NCI-H774 (cell line): ENCODE data around the gene SMYD3.

Experiments used
- DNase-seq: peaks from one replicate; lab custom pipeline; 2025; lab: John Stamatoyannopoulos, UW

SMYD3 gene

GRCh38 chr1:246306415-246307037 is 200.6 kb downstream of the SMYD3 start:
- no peak for DNase-seq

GRCh38 chr1:246304484-246305259 is 202.4 kb downstream of the SMYD3 start:
- no peak for DNase-seq

GRCh38 chr1:246302711-246303317 is 204.3 kb downstream of the SMYD3 start:
- DNase-seq: no peak

- DNase-seq: no peak
Observed at GRCh38 chr1:246302251-246302625, 204.8 kb downstream of the SMYD3 start.

GRCh38 chr1:246301553-246302250 is 205.4 kb downstream of the SMYD3 start:
- DNase-seq: no peak

GRCh38 chr1:246300626-246301549 is 206.2 kb downstream of the SMYD3 start:
- DNase-seq: no peak

DNA sequence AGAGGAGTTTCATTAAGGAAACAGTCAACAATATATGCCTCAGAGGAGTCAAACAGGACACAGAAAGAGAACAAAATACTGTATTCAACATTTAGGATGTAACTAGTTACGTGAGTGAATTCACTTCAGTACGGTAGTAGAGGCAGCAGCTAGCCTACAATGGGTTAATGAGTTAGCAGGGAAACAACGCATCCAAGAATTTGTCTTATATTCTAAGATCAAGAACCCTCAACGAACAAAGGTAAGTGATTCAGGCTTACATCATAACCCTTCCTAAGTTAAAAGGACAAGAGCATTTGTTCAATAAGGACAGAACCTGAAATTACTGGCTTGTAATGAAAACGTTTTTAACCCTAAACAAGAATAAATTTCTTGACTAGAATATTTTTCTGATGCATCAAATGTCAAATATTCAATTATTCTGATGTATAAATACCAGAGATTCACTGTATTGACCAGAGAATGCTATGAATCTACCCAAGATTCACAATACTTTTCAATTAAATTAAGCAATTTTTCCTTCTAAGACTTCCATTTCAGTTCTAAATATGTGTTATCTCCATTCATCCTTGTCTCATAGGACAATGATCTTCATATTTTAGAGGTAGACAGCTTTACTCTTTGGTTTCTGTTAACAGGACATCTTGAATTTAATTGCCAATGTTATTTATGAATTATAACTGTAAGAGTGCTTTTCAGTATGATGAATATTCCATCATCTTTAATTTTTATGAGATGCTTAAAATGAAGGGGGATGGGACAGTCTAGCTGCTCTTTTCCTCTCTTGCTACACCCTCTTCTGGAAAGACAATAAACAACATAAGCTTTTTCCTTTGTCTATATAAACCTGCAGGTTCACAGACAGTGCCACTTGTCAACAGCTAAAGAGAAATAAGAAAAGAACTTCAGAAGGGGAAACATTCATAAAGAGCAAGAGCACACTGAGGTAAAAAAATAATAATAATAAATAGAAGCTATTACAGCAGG is 209.5 kb downstream of the SMYD3 start:
- no peak for DNase-seq

- DNase-seq: no peak
Observed at GRCh38 chr1:246295968-246296367, 211.1 kb downstream of the SMYD3 start.

DNA sequence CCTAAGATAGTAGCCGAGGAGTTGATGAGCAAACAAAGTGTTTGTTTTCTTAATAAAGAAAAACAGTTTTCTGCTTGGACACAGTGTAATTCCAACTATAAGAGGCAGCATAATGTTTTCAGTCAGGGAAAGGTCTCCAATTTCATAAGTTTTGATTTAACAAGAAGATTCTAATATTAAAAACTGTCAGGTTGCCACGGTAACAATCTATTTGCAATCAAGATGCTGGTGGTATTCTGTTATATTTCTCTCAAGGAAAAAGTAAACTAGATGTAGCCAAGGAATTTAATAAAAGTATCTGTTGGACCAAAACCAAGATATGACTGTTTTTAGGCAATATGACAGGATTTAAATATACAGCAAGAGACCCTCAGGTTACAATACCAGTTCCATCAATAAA is 211.7 kb downstream of the SMYD3 start:
- no peak for DNase-seq

GRCh38 chr1:246294263-246294662 is 212.8 kb downstream of the SMYD3 start:
- no peak for DNase-seq

DNA sequence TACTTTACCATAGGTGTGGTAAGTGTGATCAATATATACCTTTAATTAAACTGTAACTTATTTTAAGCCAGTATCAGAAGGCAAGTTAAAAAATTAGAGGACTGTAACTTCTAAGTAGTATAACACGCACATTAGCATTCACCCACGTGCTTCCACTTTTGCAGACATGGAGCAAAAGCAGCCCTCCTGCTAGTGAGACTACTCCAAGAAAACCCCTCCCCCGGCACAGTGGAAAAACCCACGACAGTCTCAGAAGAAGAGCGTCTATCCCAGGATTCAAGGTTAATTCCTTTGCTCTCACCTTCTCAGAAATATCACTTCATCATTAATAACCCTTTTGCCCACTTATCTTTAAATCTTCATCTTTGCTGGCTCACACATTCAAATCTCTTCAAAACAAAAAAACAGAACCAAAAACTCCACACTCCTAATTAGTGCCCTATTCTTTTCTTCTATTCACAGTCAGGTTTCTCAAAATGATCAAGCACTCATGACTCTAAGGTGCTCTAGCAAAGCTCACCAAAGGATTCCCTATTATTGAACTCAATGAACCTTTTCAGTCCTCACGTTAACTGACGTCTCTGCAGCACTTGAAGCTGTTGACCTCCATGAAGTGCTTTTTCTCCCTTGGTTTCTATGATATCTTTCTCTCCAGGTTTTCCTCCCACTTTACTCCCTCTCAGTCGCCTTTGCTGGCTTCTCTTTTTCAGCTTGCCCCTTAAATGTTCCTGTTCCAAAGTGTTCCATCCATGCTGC is 213.5 kb downstream of the SMYD3 start:
- no peak for DNase-seq

DNA sequence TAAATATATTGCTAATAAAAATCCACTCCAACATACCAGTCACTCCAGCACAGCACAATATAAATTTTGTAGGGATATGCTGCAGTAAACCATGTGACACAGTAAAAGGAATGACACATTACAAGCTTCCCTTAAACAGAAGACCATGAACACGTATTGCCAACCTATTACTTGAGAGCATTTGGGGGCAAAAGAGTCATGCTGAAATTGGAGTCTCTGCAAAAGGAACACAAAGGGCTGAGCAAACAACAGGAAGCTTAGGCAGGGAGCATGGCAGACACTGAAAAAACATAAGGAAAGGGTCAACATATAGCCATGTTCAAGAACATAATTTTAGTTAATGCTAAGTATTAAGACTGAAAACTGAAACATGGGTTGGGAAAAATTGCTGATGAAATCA is 214.5 kb downstream of the SMYD3 start:
- no peak for DNase-seq

DNA sequence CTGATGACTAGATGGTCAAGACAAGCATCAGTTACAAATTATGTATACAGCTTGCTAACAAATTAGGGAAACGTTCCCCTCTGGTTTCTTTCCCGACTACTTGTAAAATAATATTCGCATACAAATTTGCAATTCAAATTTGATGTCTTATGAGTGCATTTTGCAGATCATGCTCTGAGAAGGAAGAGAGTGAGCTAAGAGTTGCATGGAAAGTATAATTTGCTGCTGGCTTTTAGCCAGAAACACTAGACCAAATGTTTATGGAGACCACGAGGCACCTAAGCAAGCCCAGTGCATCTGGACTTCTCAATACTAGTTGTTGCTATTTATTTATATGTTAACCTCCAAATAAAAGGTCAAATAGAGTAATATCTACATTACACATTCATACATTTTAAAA is 216.0 kb downstream of the SMYD3 start:
- peak; percentile 25 for DNase-seq

DNA sequence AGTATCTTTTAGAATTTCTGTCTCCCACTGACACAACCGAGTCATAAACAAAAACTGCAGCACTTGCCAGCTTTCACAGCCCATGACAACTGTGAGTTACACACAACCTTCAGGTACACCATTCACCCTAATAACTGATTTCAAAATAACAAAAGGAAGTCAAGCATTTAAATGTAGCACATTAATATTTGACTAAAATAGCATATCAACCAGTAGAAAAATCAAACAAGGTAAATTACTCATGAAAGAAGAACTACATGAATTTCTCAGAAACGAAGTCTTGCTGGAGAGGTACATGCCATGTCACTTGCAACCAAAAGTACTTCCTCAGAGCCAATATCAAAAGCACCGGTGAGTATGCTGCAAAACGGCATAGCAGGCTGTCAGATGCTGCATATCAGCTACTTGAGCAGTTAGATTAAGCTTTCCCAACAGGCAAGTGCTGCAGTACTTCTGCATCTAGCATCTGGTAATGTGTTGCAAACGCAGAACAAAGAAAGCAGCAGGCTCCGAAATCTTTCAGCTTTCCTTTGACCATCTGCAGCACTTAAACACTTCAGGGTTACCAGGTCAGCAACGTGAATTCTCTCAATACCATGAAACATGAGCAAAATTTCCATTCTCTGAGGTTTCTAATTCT is 223.2 kb downstream of the SMYD3 start:
- no peak for DNase-seq

DNA sequence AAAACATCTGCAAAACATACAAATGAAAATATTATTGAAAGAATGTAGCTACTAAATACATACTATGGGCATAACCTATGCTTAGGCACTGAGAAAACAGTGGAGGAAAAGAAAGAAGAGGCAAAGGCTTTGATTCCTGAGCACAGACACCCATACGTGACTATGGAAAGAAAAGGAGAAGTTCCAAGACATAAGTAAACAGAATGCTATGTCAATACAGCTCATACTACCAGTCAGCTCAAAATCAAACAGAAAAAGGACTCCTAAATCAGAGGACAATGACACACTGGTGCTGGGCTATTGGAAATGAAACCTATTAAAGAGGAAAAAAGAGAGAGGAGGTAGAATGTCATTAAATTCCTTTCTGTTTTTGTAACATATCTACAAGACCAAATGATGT is 225.4 kb downstream of the SMYD3 start:
- DNase-seq: peak; percentile 43

DNA sequence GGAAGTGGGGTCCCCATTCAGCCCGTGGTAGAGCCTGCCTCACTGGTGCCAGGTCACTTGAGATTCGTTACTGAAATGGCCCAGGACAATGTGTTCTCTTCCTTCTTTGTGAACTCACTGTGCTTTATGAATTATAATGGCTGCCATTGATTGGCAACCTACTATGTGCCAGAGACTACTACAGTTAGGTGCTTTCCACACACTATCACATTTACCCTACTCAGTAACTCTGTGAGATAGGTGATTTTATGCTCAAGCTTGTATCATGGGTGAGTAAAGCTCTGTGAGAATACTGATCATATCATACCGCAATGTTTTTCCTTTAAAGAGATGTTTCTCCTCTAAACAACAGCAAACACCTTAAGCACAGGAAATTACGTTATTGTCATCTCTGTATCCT is 225.9 kb downstream of the SMYD3 start:
- no peak for DNase-seq

DNA sequence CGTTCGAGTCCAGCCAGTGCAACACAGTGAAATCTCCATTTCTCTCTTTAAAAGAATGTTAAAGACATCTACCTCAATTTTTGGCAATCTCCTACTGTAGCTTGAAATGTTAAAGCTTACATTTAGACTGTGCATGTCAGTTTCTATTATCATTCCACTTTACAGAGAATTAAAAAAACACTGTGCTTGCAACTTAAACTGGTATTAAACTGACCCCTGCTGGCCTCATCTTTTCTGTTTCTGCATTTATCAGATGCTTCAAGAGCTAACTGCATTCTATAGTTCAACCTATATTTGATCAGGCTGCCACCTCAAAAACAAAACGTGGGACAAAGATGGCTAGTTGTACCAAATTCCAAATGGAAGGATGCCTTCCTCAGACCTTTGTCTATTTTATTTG is 226.5 kb downstream of the SMYD3 start:
- peak; percentile 42 for DNase-seq

- no peak for DNase-seq
Observed at GRCh38 chr1:246279402-246279801, 227.7 kb downstream of the SMYD3 start.

GRCh38 chr1:246278371-246278770 is 228.7 kb downstream of the SMYD3 start:
- no peak for DNase-seq
